GM21619 (cell line): ENCODE data around the gene KL.

Experiments
- ATAC-seq: cut with Tn5 transposase; IDR thresholded peaks from one replicate; pipeline ENCODE4 v1.9.1; 2021; ENCODE audit not compliant: unreplicated experiment

The KL gene

GRCh38 chr13:33109271-33109697 is 93.1 kb downstream of the KL start:
- peak; percentile 37 for ATAC-seq

- ATAC-seq = no peak
Observed at GRCh38 chr13:33109801-33110200, 93.6 kb downstream of the KL start.

- ATAC-seq = no peak
Observed at GRCh38 chr13:33110386-33110712, 94.1 kb downstream of the KL start.

- peak; percentile 41 for ATAC-seq
Observed at GRCh38 chr13:33110713-33111413, 94.6 kb downstream of the KL start.

GRCh38 chr13:33111414-33112110 is 95.3 kb downstream of the KL start:
- no peak for ATAC-seq

- no peak for ATAC-seq
Observed at GRCh38 chr13:33112766-33113165, 96.5 kb downstream of the KL start.

- ATAC-seq = no peak
Observed at GRCh38 chr13:33114146-33114545, 97.9 kb downstream of the KL start.

GRCh38 chr13:33115274-33115673 is 99.1 kb downstream of the KL start:
- no peak for ATAC-seq
